ENCODE data around the gene P2RX1.

DNA sequence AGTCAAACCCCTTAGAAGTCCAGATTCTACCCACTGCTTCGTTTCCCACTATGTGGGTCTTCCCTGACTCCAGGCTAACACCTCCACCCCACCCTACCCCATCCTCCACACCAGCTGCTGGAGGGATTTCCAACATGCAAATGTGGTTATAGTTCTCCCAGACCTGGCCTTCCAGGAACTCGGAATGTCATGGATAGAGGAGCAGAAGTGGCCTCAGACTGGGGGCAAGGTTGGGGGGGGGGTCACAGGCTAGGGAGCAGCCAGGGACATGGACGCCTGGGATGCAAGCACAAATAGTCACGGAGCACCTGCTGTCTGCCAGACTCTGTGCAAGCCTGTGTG is 25.4 kb downstream of the P2RX1 start:
- TF ChIP-seq CTCF (IDR thresholded peaks at IDR 0.05) (no peak), POLR2A (IDR thresholded peaks at IDR 0.05) (no peak)

Data from body of pancreas (tissue), 4 donors.